HG02798 (cell line): Measurements from ENCODE around the gene AGAP6.
A peak's percentile ranks its signal among the peaks of the same experiment; 100 is the strongest.
"Not testable (repeated sequence)": the region's sequence is repeated elsewhere in the genome, so short reads cannot be mapped to it uniquely, and the experiment has no call there.

Source experiments
- ATAC-seq: cut with Tn5 transposase; IDR thresholded peaks from one replicate; pipeline ENCODE4 v1.9.1; 2021; ENCODE audit warnings: mild to moderate bottlenecking; ENCODE audit not compliant: unreplicated experiment, poor library complexity

Gene AGAP6

GRCh38 chr10:49988376-49988775 lies at the start of gene AGAP6:
AGAP6 (plus strand) TSS chr10:49988406; CDS start chr10:49988716, 310 bp downstream.
- ATAC-seq: not testable (repeated sequence)

GRCh38 chr10:49941447-49942338 lies 46.5 kb upstream of the AGAP6 start, which contains the start of the genes PARG and TIMM23B:
PARG (minus strand) TSS chr10:49942027; CDS start chr10:49941725, 302 bp downstream.
TIMM23B (plus strand) TSS chr10:49942053; CDS start chr10:49942195, 142 bp downstream.
- ATAC-seq: peak; percentile 79

- ATAC-seq: not testable (repeated sequence)
These were observed 45.9 kb upstream of the AGAP6 start for GRCh38 chr10:49942339-49942705.

GRCh38 chr10:49943607-49944006 lies 44.6 kb upstream of the AGAP6 start:
- not testable (repeated sequence) for ATAC-seq

- peak; percentile 82 for ATAC-seq
These were observed 40.1 kb upstream of the AGAP6 start for GRCh38 chr10:49948142-49948541.

- ATAC-seq: not testable (repeated sequence)
These were observed 39.5 kb upstream of the AGAP6 start for GRCh38 chr10:49948737-49949136.

GRCh38 chr10:49952006-49952405 lies 36.2 kb upstream of the AGAP6 start:
- ATAC-seq: not testable (repeated sequence)

GRCh38 chr10:49953122-49953521 lies 35.1 kb upstream of the AGAP6 start:
- ATAC-seq: not testable (repeated sequence)

- not testable (repeated sequence) for ATAC-seq
These were observed 17.8 kb upstream of the AGAP6 start for GRCh38 chr10:49970331-49970857.

- ATAC-seq: not testable (repeated sequence)
These were observed 16.7 kb upstream of the AGAP6 start for GRCh38 chr10:49971466-49971865.

- not testable (repeated sequence) for ATAC-seq
These were observed 16.1 kb upstream of the AGAP6 start for GRCh38 chr10:49972094-49972493.

- ATAC-seq: not testable (repeated sequence)
These were observed 10.4 kb upstream of the AGAP6 start for GRCh38 chr10:49977756-49978155.

GRCh38 chr10:49987207-49987606 lies 999 bp upstream of the AGAP6 start:
- ATAC-seq: not testable (repeated sequence)

GRCh38 chr10:49995321-49995720 lies 7.1 kb downstream of the AGAP6 start:
- not testable (repeated sequence) for ATAC-seq

- ATAC-seq: not testable (repeated sequence)
These were observed 25.8 kb downstream of the AGAP6 start for GRCh38 chr10:50014024-50014423.

GRCh38 chr10:50015596-50016220 lies 27.5 kb downstream of the AGAP6 start:
- not testable (repeated sequence) for ATAC-seq

- ATAC-seq: not testable (repeated sequence)
These were observed 28.7 kb downstream of the AGAP6 start for GRCh38 chr10:50016926-50017325.

- not testable (repeated sequence) for ATAC-seq
These were observed 29.4 kb downstream of the AGAP6 start for GRCh38 chr10:50017646-50018045.

- not testable (repeated sequence) for ATAC-seq
These were observed 31.1 kb downstream of the AGAP6 start for GRCh38 chr10:50019279-50019678.

GRCh38 chr10:50020451-50021024 lies 32.3 kb downstream of the AGAP6 start:
- ATAC-seq: not testable (repeated sequence)
